B cell (primary cell): Measurements from ENCODE around the gene CASD1. TPM values are rescaled to one million over a fixed set of nuclear protein-coding genes. Genes with fewer than 3 reads are reported as not detected.

Source experiments
- ATAC-seq: fragments of 200-7000 bp; cut with Tn5 transposase; one replicate; pipeline ENCODE4 v1.10.0; 2021; ENCODE audit warnings: low read depth, mild to moderate bottlenecking, moderate number of reproducible peaks, moderate library complexity
- CTCF ChIA-PET: fragments of 350-600 bp; sonication (Branson Sonifier 250); formaldehyde crosslinking; loops from one replicate; lab custom pipeline; 2021; ENCODE audit warnings: antibody characterized with exemption, inconsistent platforms; lab: Charles Lee
- POLR2A ChIA-PET: fragments of 350-600 bp; sonication (Branson Sonifier 250); formaldehyde crosslinking; loops from one replicate; lab custom pipeline; 2021; ENCODE audit warnings: antibody characterized with exemption; lab: Charles Lee
- DNase-seq: peaks from one replicate; pipeline ENCODE4 v3.0.0; 2013
- H2AFZ ChIP-seq: 2 replicates; pipeline ENCODE4 v1.6.1; 2012; ENCODE audit warnings: mild to moderate bottlenecking, low read depth, low read length; ENCODE audit not compliant: insufficient read depth, poor library complexity, severe bottlenecking
- H3K27ac ChIP-seq, 2 donors: 1 replicate in 1 of 2; 2 replicates in 1 of 2; pipeline ENCODE4 v1.5.1; 2012 to 2013; ENCODE audit warnings: low read length in 2 of 2, mild to moderate bottlenecking in 2 of 2, moderate library complexity in 1 of 2
- H3K27me3 ChIP-seq, 4 experiments: fragments of 200-600 bp in 1 of 4; sonication (generic) in 1 of 4; replicated peaks in 1 of 4; 1 replicate in 2 of 4; 2 replicates in 2 of 4; pipeline versions ENCODE4 v1.6.1 to v1.7.0; 2013 to 2016; ENCODE audit warnings: low read length in 3 of 4, mild to moderate bottlenecking in 2 of 4, mixed read lengths in 1 of 4, moderate library complexity in 1 of 4; ENCODE audit not compliant: insufficient read depth in 4 of 4, control insufficient read depth in 3 of 4; ENCODE audit errors: control extremely low read depth in 1 of 4
- H3K36me3 ChIP-seq, 2 experiments: replicated peaks in 1 of 2; 1 replicate in 1 of 2; 2 replicates in 1 of 2; pipeline versions ENCODE4 v1.6.1 to v1.7.1; 2013; ENCODE audit warnings: low read length in 1 of 2; ENCODE audit not compliant: insufficient read depth in 2 of 2, control insufficient read depth in 1 of 2; ENCODE audit errors: control extremely low read depth in 1 of 2, extremely low read depth in 1 of 2
- H3K4me1 ChIP-seq, 2 donors: fragments of 200-600 bp in 1 of 2; sonication (generic) in 1 of 2; 1 replicate in 1 of 2; 2 replicates in 1 of 2; pipeline versions ENCODE4 v1.5.1 to v1.6.1; 2013 to 2017; ENCODE audit warnings: low read length in 2 of 2; ENCODE audit not compliant: control insufficient read depth in 2 of 2, insufficient read depth in 2 of 2
- H3K4me2 ChIP-seq: replicated peaks from 2 replicates; pipeline ENCODE3; 2012; ENCODE audit warnings: mild to moderate bottlenecking, low read depth, low read length; ENCODE audit not compliant: poor library complexity, severe bottlenecking
- H3K4me3 ChIP-seq, 5 experiments: fragments of 200-600 bp in 1 of 5; sonication (generic) in 1 of 5; 1 replicate in 3 of 5; 2 replicates in 2 of 5; pipeline versions ENCODE4 v1.5.1 to v1.7.0; 2011 to 2016; ENCODE audit warnings: low read length in 4 of 5, mild to moderate bottlenecking in 4 of 5, low read depth in 2 of 5, control low read depth in 1 of 5, moderate library complexity in 1 of 5; ENCODE audit not compliant: insufficient read depth in 1 of 5; ENCODE audit errors: control extremely low read depth in 1 of 5, extremely low read depth in 1 of 5
- H3K79me2 ChIP-seq: fragments of 200-600 bp; sonication (generic); one replicate; pipeline ENCODE4 v1.6.0; 2016; ENCODE audit warnings: low read length; ENCODE audit not compliant: control insufficient read depth, insufficient read depth
- H3K9ac ChIP-seq: fragments of 200-600 bp; sonication (generic); 2 replicates; pipeline ENCODE4 v1.6.1; 2017; ENCODE audit warnings: mild to moderate bottlenecking, low read length, moderate library complexity
- H3K9me3 ChIP-seq, 3 donors: one replicate each; pipeline versions ENCODE4 v1.6.1 to v1.7.1; 2013; ENCODE audit warnings: low read length in 2 of 3; ENCODE audit not compliant: control insufficient read depth in 2 of 3, insufficient read depth in 1 of 3; ENCODE audit errors: control extremely low read depth in 1 of 3
- H4K20me1 ChIP-seq: 2 replicates; pipeline ENCODE4 v1.6.0; 2012; ENCODE audit warnings: mild to moderate bottlenecking, low read length; ENCODE audit not compliant: insufficient read depth, control insufficient read depth, poor library complexity, severe bottlenecking
- H3K27ac Mint-ChIP-seq: one replicate; pipeline ENCODE4 v1.8.0; 2021; ENCODE audit warnings: mixed read lengths
- H3K27me3 Mint-ChIP-seq: one replicate; pipeline ENCODE4 v1.8.0; 2021; ENCODE audit warnings: mixed read lengths
- H3K4me1 Mint-ChIP-seq: one replicate; pipeline ENCODE4 v1.8.0; 2021; ENCODE audit warnings: mixed read lengths
- H3K4me3 Mint-ChIP-seq: one replicate; pipeline ENCODE4 v1.8.0; 2021; ENCODE audit warnings: mixed read lengths
- H3K9me3 Mint-ChIP-seq: one replicate; pipeline ENCODE4 v1.8.0; 2022; ENCODE audit warnings: mixed read lengths; ENCODE audit not compliant: insufficient read depth
- CTCF ChIP-seq: fragments of 200-600 bp; IDR thresholded peaks from one replicate; pipeline ENCODE4 v1.8.0; 2022; ENCODE audit warnings: antibody characterized with exemption, mild to moderate bottlenecking
- EZH2 ChIP-seq: IDR thresholded peaks from 2 replicates; pipeline ENCODE4 v1.6.1; 2012; ENCODE audit warnings: borderline replicate concordance, low read depth, mild to moderate bottlenecking, moderate library complexity, low read length; ENCODE audit not compliant: insufficient read depth, poor library complexity, severe bottlenecking
- WGBS: methylation state at CpG from one replicate; pipeline ENCODE4 v1.1.5; 2013; ENCODE audit warnings: missing lambda C conversion rate; ENCODE audit not compliant: insufficient coverage; 5-methylcytosine and 5-hydroxymethylcytosine counted together
- intact Hi-C: fragments of 100-400 bp; cut with micrococcal nuclease; formaldehyde crosslinking; loops from one replicate; pipeline ENCODE4 v1.10.0; 2022
- polyA plus RNA-seq: library from polyadenylated mRNA; depleted of rRNA; stranded (reverse); fragments of >200 nt; gene quantifications from 2 replicates; pipeline ENCODE4 v1.2.3, GENCODE V29; 2012
- total RNA-seq, 2 donors: library from RNA; stranded (reverse); fragments of 120-200 nt in 1 of 2; gene quantifications; 1 replicate in 1 of 2; 2 replicates in 1 of 2; pipeline versions ENCODE4 v1.2.3 to v1.2.4, GENCODE V29; 2013 to 2022

CASD1 gene
- total and polyA plus RNA-seq, 2 donors (not counting 1 experiment from before 2014, with no cell fraction given), result 9.2 to 47.9 TPM

GRCh38 chr7:94476251-94476840 is 33.3 kb upstream of the CASD1 start:
- no peak overlapping the region for H2AFZ ChIP-seq
- H3K4me1 ChIP-seq, result no peaks in the 10 kb centered on the region
- H3K27me3 ChIP-seq, result no peaks in the 10 kb centered on the region
- WGBS, result 90% methylated on average over 2 of the region's 5 CpGs
- TF ChIP-seq EZH2 (no peak), CTCF (no peak)
- intact Hi-C loops, result no loop called here
- Mint-ChIP-seq H3K27me3 (peaks cover 7% of the 10 kb centered on the region), H3K4me1 (no peaks in the 10 kb centered on the region), H3K4me3 (no peak overlapping the region), H3K27ac (no peak overlapping the region), H3K9me3 (peaks cover 6% of the 10 kb centered on the region)
- no peaks in the 10 kb centered on the region for H4K20me1 ChIP-seq
- H3K4me2 ChIP-seq, result no peak overlapping the region
- no peak overlapping the region for H3K27ac ChIP-seq
- ChIA-PET POLR2A (no interaction called here), CTCF (interaction anchor here (0.6 kb wide), 1 partner anchor 1066 kb away, joined by 3 read pairs; no protein-coding TSS in a partner anchor)
- H3K9ac ChIP-seq, result no peak overlapping the region
- H3K79me2 ChIP-seq, result no peaks in the 10 kb centered on the region
- H3K36me3 ChIP-seq, result no peaks in the 10 kb centered on the region
- no peak for ATAC-seq
- no peak for DNase-seq
- no peak overlapping the region for H3K4me3 ChIP-seq
- H3K9me3 ChIP-seq, result peaks cover 0 to 6% (median 0%) of the 10 kb centered on the region in 3 donors

- no peak for DNase-seq
- intact Hi-C loops, result no loop called here
- H3K9me3 ChIP-seq, result no peaks in the 10 kb centered on the region
- H3K9me3 Mint-ChIP-seq, result no peaks in the 10 kb centered on the region
- H3K36me3 ChIP-seq, result no peaks in the 10 kb centered on the region
- H4K20me1 ChIP-seq, result no peaks in the 10 kb centered on the region
- H3K9ac ChIP-seq, result no peak overlapping the region
- no peak for ATAC-seq
- H3K79me2 ChIP-seq, result no peaks in the 10 kb centered on the region
- no peaks in the 10 kb centered on the region for H3K27me3 ChIP-seq
- no peak overlapping the region for H3K4me2 ChIP-seq
- no peak overlapping the region for H3K27ac Mint-ChIP-seq
- peaks cover 8% of the 10 kb centered on the region for H3K27me3 Mint-ChIP-seq
- ChIA-PET CTCF (no interaction called here), POLR2A (no interaction called here)
- no peak overlapping the region for H3K4me3 ChIP-seq
- H3K27ac ChIP-seq, result no peak overlapping the region
- TF ChIP-seq EZH2 (no peak), CTCF (no peak)
- H3K4me3 Mint-ChIP-seq, result no peak overlapping the region
- H3K4me1 Mint-ChIP-seq, result no peaks in the 10 kb centered on the region
- H3K4me1 ChIP-seq, result no peaks in the 10 kb centered on the region
- no CpG with 5 or more reads among the region's 1 CpG for WGBS
- no peak overlapping the region for H2AFZ ChIP-seq
Measured at GRCh38 chr7:94477878-94478277, 31.7 kb upstream of the CASD1 start.
